ENCODE results near the gene PRDM7.
"Not testable (repeated sequence)": the region's sequence is repeated elsewhere in the genome, so short reads cannot be mapped to it uniquely, and the experiment has no call there.

GRCh38 chr16:90106271-90106670 lies 29.1 kb upstream of the PRDM7 start:
- TF ChIP-seq E2F5 (CRISPR knock-in tag; IDR thresholded peaks at IDR 0.05); NR2C2 (CRISPR knock-in tag; IDR thresholded peaks at IDR 0.05); MXD4 (CRISPR knock-in tag; IDR thresholded peaks at IDR 0.05; ENCODE audit: borderline replicate concordance); CREB1 (CRISPR knock-in tag; IDR thresholded peaks at IDR 0.05); FOXP4 (CRISPR knock-in tag; IDR thresholded peaks at IDR 0.05); E2F1 (CRISPR knock-in tag; IDR thresholded peaks at IDR 0.05): not testable (repeated sequence)
- TF ChIP-seq CTCF (IDR thresholded peaks at IDR 0.05): peak; percentile 84

Data from WTC11 (cell line).